Right atrium auricular region (tissue), 2 donors: Measurements from ENCODE around the gene F11R. TPM values are rescaled to one million over a fixed set of nuclear protein-coding genes. Genes with fewer than 3 reads are reported as not detected.

ENCODE experiments used
- DNase-seq: peaks from one replicate; pipeline ENCODE4 v3.0.0-alpha.2; 2019; ENCODE audit warnings: low spot score
- H3K27ac ChIP-seq, 2 donors: fragments of 200-600 bp; sonication (generic); 1 replicate in 1 of 2; 2 replicates in 1 of 2; pipeline ENCODE4 v1.5.1; 2016 to 2019
- H3K27me3 ChIP-seq, 2 donors: fragments of 200-600 bp; sonication (generic); one replicate each; pipeline versions ENCODE4 v1.5.1 to v1.6.0; 2017 to 2019
- H3K36me3 ChIP-seq: fragments of 200-600 bp; sonication (generic); one replicate; pipeline ENCODE4 v1.5.1; 2016
- H3K4me1 ChIP-seq, 2 donors: fragments of 200-600 bp; sonication (generic); one replicate each; pipeline versions ENCODE4 v1.5.1 to v1.6.0; 2017 to 2019
- H3K4me3 ChIP-seq, 2 donors: fragments of 200-600 bp; sonication (generic); 1 replicate in 1 of 2; 2 replicates in 1 of 2; pipeline ENCODE4 v1.5.1; 2017 to 2019; ENCODE audit warnings: mild to moderate bottlenecking in 1 of 2, moderate library complexity in 1 of 2
- H3K9me3 ChIP-seq, 2 donors: fragments of 200-600 bp; sonication (generic); one replicate each; pipeline ENCODE4 v1.5.1; 2019
- total RNA-seq, 2 donors: library from RNA; depleted of rRNA; stranded (reverse); fragments of >200 nt; gene quantifications; one replicate each; pipeline ENCODE4 v1.1.0, GENCODE V29; 2016
- TF ChIP-seq, protein P1 (sequence below), 2 donors: fragments of 200-600 bp; sonication (generic); IDR thresholded peaks; one replicate each; pipeline ENCODE4 v1.5.1; 2019; ENCODE audit warnings: antibody characterized with exemption in 2 of 2

The F11R gene
- total RNA-seq, 2 donors from 2014 or later = 11.2 to 26.2 TPM

DNA sequence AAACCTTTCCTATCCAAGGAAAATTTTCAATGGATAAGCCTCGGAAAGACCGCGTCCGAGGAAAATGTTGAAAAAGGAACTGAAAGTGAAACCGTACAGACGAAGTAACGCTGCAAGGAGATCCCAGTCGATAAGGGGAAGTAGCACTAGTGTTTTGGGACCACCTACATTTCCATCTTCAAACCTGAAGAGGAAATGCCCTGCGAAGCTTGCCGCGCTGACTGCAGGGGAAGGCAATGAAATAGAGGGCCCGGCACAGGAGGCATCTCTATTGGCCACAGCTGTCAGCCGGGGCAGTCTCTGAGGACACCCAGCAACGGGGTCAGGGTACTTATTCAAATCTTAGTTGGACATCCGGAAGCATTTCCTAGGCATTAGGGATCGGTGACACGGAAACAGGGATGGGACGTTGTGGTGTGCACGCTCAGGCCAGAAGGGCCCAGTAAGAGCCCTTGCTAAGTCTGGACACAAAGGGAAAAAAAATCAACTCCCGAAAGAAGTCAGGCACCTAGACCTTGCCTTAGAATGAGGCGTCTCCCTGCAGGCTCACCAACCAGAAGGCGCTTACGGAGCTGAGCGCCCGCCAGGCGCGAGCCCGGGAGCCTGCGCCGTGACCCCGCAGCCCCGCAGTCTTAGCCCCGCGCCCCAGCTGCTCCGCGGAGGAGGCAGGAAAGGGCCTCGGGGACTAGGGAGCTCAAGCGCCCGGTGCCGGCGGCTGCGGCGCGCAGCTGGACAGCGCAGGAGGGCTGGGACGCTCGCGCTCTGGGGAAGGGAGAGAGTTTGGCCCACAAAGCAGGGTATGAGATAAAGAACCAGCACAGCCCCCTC is 24.2 kb upstream of the F11R start:
- Histone ChIP-seq H3K4me1 (peaks cover 0 to 16% of the 10 kb centered on the region in 2 donors), H3K36me3 (peaks cover 33% of the 10 kb centered on the region), H3K4me3 (peak overlapping the region; percentile 63 to 82), H3K27ac (peak overlapping the region; percentile 91 to 93), H3K27me3 (no peaks in the 10 kb centered on the region), H3K9me3 (no peaks in the 10 kb centered on the region)
- TF ChIP-seq, protein P1, sequence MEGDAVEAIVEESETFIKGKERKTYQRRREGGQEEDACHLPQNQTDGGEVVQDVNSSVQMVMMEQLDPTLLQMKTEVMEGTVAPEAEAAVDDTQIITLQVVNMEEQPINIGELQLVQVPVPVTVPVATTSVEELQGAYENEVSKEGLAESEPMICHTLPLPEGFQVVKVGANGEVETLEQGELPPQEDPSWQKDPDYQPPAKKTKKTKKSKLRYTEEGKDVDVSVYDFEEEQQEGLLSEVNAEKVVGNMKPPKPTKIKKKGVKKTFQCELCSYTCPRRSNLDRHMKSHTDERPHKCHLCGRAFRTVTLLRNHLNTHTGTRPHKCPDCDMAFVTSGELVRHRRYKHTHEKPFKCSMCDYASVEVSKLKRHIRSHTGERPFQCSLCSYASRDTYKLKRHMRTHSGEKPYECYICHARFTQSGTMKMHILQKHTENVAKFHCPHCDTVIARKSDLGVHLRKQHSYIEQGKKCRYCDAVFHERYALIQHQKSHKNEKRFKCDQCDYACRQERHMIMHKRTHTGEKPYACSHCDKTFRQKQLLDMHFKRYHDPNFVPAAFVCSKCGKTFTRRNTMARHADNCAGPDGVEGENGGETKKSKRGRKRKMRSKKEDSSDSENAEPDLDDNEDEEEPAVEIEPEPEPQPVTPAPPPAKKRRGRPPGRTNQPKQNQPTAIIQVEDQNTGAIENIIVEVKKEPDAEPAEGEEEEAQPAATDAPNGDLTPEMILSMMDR (IDR thresholded peaks at IDR 0.05) = no peak
- DNase-seq = peak; percentile 84

DNA sequence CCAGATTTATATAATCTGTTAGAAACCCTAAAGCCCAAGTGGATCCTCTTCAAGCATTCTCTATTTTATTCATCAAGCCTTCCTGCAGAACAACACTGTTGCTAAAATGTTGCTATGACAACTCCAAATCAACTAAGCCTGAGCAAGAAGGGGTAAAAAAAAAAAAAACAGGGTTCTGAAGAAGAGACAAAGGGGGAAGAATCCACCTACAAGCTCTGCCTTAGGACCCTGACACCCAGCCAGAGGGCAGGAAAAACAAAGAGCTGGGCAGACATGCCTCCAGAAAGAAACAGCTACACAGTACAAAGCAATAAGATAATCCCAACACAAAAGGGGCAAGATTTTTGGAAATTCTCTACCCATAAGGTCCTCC is 23.6 kb upstream of the F11R start:
- Histone ChIP-seq H3K36me3 (peaks cover 39% of the 10 kb centered on the region), H3K9me3 (no peaks in the 10 kb centered on the region), H3K4me1 (peaks cover 0 to 16% of the 10 kb centered on the region in 2 donors), H3K27ac (peak overlapping the region; percentile 91 to 93), H3K4me3 (peak overlapping the region; percentile 63 to 82), H3K27me3 (no peaks in the 10 kb centered on the region)
- no peak for DNase-seq
- TF ChIP-seq, protein P1 (IDR thresholded peaks at IDR 0.05) = no peak

DNA sequence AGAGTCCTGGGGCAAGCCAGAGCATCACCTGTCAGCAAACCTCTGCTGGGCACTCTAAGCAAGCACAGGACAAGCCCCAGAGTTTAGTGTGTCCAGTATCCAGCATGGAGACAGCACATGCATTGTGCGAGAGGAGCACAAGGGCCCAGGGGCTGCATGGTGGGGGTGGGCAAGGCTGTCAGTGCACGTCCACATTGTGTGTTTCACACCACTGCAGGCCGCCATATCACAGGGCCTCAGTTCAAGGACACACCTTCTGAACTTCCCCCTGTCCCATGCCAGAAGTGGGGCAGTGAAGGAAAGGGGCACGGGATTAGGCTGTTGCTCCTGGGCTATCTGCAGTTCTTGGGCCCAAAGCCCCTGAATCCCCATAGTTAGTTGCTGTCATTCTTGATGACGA is 18.6 kb upstream of the F11R start:
- Histone ChIP-seq H3K27ac (no peak overlapping the region), H3K27me3 (no peaks in the 10 kb centered on the region), H3K9me3 (no peaks in the 10 kb centered on the region), H3K4me3 (no peak overlapping the region), H3K4me1 (peaks cover 0 to 22% of the 10 kb centered on the region in 2 donors), H3K36me3 (peaks cover 41% of the 10 kb centered on the region)
- DNase-seq = no peak
- TF ChIP-seq, protein P1 (IDR thresholded peaks at IDR 0.05) = no peak

DNA sequence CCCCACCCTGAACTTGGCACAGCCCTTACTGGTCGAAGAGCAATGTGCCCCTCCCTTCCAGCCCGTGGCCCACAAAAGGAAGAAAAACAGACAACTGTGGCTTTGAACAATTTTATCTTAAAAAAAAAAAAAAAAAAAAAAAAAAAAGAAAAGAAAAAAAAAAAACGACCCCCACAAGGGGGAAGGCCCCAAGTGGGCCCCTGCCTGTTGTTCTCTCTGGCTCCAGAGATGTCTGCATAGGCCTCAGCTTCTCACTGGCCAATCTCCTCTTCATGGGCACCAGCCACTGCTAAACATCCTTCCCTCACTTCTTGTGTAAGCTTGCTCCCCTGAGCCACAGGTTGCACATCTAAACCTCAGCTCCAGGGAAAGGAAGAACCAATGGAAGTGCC is 18.2 kb upstream of the F11R start:
- Histone ChIP-seq H3K9me3 (no peaks in the 10 kb centered on the region), H3K4me1 (peaks cover 0 to 18% of the 10 kb centered on the region in 2 donors), H3K4me3 (peak overlapping the region; percentile 58 to 64), H3K27ac (no peak overlapping the region), H3K36me3 (peaks cover 41% of the 10 kb centered on the region), H3K27me3 (no peaks in the 10 kb centered on the region)
- TF ChIP-seq, protein P1 (IDR thresholded peaks at IDR 0.05) = no peak
- DNase-seq = no peak

DNA sequence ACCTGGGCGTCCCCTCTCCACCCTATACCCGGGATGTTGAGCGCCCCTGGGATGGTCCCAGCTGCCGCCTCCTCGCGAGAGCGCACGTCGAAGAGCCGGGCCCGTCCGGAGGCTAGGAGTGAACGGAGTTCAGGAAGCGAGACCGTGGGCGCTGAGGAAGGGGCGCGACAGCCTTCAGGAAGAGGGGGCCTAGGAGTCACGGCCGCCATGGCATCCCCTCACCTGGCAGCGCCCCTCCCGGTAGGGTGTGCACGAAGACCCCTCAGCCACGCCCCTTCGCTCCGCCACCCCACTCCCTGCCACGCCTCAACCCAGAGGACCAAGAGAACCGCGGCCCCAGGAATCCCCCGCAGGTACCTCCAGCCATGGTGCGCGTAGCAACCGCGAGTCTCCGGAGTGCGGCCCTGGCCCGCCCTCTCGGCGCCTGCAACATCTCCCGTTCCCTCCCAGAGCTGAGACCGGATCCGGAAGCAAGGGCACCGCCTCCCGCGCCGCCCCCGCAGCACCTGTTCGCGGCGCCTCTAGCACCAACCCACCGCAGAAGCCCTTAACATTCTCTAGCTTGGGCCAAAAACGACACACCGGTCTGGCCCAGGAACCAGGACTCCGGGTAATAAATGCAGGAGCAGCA is 17.7 kb upstream of the F11R start, which contains the start of gene TSTD1:
TSS of gene TSTD1 (minus strand) at position 442 of the 631 bp plus-strand sequence. CDS start at position 367, 75 bp downstream.
- no peaks in the 10 kb centered on the region for H3K9me3 ChIP-seq
- peaks cover 0 to 13% of the 10 kb centered on the region in 2 donors for H3K4me1 ChIP-seq
- TF ChIP-seq, protein P1 (IDR thresholded peaks at IDR 0.05) = no peak
- no peak for DNase-seq
- no peak within 1 kb of the TSS for H3K27ac ChIP-seq
- peak within 1 kb of the TSS; percentile 58 to 64 for H3K4me3 ChIP-seq
- no peaks in the 10 kb centered on the region for H3K27me3 ChIP-seq
- H3K36me3 ChIP-seq = peaks cover 41% of the 10 kb centered on the region
